GM12891 (cell line): Measurements from ENCODE around the gene MFSD11.
"Not testable (repeated sequence)": the region's sequence is repeated elsewhere in the genome, so short reads cannot be mapped to it uniquely, and the experiment has no call there.

ENCODE experiments used
- DNase-seq: peaks from one replicate; pipeline ENCODE4 v3.0.0; 2011; ENCODE audit warnings: low spot score; ENCODE audit not compliant: insufficient read length
- FAIRE-seq: peaks from 2 replicates; lab custom pipeline; 2011; peaks lifted over from hg19 to GRCh38; lab: Jason Lieb, UNC
- PAX5 ChIP-seq: IDR thresholded peaks from 2 replicates; pipeline ENCODE4 v1.6.1; 2011; ENCODE audit warnings: low read length, moderate library complexity, mild to moderate bottlenecking; ENCODE audit not compliant: insufficient read depth, severe bottlenecking
- POLR2A ChIP-seq: IDR thresholded peaks from 2 replicates; pipeline ENCODE4 v1.6.1; 2011; ENCODE audit warnings: low read depth, low read length, control low read depth
- POLR2AphosphoS5 ChIP-seq: IDR thresholded peaks from 2 replicates; pipeline ENCODE4 v1.6.1; 2011; ENCODE audit warnings: low read depth, low read length, control low read depth
- POU2F2 ChIP-seq: IDR thresholded peaks from 2 replicates; pipeline ENCODE4 v1.6.1; 2011; ENCODE audit warnings: low read depth, mild to moderate bottlenecking, control low read depth, low read length, moderate library complexity
- SPI1 ChIP-seq: IDR thresholded peaks from 2 replicates; pipeline ENCODE4 v1.6.1; 2011; ENCODE audit warnings: low read depth, low read length, control low read depth
- TAF1 ChIP-seq: IDR thresholded peaks from 2 replicates; pipeline ENCODE4 v1.6.1; 2011; ENCODE audit warnings: low read depth, low read length, control low read depth

MFSD11 gene

DNA sequence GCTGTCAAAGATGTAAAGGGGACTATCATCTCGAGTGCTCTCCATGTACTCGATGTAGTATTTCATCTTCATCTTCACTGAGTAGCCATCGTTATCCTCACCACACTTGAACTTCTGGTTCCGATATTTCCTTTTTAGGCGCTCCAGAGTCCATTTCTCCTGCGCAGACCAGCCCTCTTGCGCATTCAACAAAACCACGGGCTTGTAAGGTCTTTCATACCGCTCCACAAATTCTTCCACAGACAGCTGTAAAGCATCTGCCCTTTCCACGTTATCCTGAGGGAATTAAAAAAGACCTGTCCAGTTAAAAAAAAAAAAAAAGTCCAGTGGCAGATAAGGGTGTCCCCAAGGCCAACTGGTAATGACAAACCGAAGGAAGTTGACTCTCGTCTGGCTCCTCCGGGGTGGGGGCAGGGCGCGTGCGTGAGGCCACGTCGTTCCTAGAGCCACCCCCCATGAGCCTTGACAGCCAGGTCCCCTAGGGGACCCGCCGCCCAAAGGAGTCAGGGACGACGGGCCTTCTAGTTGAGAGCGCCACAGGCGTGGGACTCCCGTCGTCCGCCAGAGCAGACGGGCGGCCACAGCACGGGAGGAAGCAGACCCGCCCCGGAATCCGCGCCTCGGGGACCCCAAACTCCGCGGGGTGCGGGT is 12.2 kb upstream of the MFSD11 start:
- TF ChIP-seq PAX5 = no peak
- TF ChIP-seq POLR2A = peak; percentile 16; the same call in 1 of the 2 replicates
- no peak for TF ChIP-seq SPI1
- FAIRE-seq (peak; percentile 83), DNase-seq (peak; percentile 47)

DNA sequence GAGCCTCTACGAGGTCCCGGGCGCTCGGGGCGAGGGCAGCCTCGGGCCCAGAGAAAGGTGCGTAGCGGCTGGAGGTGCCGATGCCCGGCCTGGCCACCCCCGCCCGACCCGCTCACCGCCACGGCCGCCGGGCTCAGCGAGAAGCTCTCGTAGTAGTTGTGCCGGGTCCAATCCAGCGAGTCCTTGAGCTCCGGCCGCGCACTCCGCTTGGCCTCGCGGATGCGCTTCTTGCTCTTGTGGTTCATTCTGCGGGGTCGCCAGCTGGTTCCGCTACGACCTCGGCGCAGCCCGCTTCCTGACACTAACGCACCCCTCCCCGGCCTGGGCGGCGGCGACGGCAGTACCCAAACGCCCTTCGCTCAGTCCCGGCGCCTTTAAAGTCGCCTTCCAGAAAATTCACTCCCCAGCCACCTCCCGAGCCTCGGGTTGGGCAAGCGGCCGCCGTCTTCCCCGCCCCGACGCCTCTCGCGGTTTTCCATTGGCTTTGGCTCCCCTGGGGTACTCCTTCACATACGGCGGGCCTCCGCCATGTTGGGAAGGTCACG is 11.6 kb upstream of the MFSD11 start, which contains the start of gene JMJD6:
TSS of gene JMJD6 (minus strand) at position 376 of the 545 bp plus-strand sequence. CDS start at position 245, 131 bp downstream.
- peak; percentile 92 for DNase-seq
- TF ChIP-seq PAX5 = no peak
- TF ChIP-seq POLR2A = peak; percentile 77
- peak; percentile 46 for TF ChIP-seq TAF1
- TF ChIP-seq POLR2AphosphoS5 = peak; percentile 72; the same call in 1 of the 2 replicates
- TF ChIP-seq POU2F2 = no peak
- peak; percentile 78 for FAIRE-seq

GRCh38 chr17:76726776-76727718 is 10.9 kb upstream of the MFSD11 start, which contains the start of gene METTL23:
Gene METTL23, plus strand, starts transcription at chr17:76726839. Its CDS starts 2,872 bp downstream, at chr17:76729711.
- TF ChIP-seq POLR2AphosphoS5 (peak; percentile 86), POLR2A (peak; percentile 28; the same call in 1 of the 2 replicates), PAX5 (no peak)
- DNase-seq = peak; percentile 66
- peak; percentile 69 for FAIRE-seq

DNA sequence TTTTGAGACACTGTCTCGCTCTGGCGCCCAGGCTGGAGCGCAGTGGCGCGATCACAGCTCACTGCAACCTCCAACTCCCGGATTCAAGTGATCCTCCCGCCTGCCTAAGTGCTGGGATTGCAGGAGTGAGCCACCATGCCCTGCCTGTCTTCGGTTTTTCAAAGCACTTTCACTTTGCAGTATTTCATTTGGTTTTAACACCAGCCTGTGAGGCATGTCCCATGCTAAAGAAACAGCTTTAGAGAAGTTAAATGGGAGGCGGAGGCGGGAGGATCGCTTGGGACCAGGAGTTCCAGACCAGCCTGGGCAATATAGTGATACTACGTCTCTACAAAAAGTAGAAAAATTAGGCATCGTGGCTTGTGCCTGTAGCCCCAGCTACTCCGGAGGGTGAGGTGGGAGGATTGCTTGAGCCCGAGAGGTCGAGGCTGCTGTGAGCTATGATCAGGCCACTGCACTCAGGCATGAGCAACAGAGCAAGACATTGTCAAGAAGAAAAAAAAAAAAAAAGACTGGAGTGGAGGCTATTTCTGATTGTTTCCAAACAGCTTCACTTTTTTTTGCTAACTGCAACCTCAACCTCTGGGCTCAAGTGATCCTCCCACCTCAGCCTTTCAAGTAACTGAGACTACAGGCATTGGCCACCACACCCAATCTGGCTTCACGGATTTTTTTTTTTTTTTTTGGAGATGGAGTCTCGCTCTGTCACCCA is 10.0 kb upstream of the MFSD11 start:
- no peak for DNase-seq
- TF ChIP-seq SPI1 (no peak), POU2F2 (no peak), POLR2AphosphoS5 (no peak), POLR2A (no peak), PAX5 (no peak), TAF1 (no peak)
- peak; percentile 75 for FAIRE-seq

DNA sequence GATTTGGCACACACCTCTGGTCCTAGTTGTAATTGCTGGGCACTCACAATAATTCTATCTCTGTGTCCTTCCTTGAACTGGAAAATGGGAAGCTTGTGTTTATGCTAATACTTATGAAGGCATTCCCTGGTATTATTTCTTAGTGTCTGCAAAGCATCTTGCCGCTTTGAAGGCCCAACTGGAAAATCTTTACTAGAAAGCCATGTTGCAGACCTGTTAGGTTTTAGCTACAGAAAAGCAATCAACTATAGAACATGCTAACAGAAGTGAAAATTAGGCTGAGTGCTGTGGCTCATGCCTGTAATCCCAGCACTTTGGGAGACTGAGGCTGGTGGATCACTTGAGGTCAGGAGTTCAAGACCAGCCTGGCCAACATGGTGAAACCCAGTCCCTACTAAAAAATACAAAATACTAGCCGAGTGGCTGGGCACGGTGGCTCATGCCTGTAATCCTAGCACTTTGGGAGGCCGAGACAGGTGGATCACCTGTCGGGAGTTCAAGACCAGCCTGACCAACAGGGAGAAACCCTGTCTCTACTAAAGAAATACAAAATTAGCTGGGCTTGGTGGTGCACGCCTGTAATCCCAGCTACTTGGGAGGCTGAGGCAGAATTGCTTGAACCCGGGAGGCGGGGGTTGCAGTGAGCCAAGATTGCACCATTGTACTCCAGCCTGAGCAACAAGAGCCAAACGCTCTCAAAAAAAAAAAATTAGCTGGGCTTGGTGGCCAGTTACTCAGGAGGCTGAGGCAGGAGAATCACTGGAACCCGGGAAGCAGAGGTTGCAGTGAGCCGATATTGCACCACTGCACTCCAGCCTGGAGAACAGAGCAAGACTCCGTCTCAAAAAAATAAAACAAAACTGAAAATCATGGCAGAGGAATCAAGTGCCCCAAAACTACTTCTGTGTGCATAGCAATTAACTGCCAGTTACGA is 5.9 kb upstream of the MFSD11 start:
- not testable (repeated sequence) for FAIRE-seq, DNase-seq
- peak; percentile 55; the same call in 1 of the 2 replicates for TF ChIP-seq POLR2AphosphoS5

DNA sequence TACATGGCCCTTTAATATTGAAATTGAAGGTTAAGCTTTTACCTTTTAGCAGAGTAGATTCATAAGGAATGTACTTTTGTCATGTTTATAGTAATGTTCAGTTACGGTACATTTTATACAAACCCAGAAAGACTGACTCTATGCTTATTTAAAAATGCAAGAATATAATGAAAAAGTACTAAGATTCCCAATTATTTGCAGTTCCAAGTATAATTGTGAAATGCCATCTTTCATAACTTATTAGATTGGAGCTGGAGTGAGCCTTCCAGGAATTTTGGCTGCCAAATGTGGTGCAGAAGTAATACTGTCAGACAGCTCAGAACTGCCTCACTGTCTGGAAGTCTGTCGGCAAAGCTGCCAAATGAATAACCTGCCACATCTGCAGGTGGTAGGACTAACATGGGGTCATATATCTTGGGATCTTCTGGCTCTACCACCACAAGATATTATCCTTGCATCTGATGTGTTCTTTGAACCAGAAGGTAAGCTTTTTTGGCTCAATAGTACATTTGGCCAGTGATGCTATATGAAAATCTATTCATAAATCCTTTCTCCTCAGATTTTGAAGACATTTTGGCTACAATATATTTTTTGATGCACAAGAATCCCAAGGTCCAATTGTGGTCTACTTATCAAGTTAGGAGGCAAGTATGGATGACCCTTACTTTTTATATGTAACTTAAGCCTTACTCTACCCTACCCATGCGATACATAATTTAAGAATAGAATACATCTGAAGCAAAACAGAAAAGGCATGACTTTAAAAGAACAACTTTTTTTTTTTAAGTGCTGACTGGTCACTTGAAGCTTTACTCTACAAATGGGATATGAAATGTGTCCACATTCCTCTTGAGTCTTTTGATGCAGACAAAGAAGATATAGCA is 4.9 kb upstream of the MFSD11 start:
- no peak for FAIRE-seq

DNA sequence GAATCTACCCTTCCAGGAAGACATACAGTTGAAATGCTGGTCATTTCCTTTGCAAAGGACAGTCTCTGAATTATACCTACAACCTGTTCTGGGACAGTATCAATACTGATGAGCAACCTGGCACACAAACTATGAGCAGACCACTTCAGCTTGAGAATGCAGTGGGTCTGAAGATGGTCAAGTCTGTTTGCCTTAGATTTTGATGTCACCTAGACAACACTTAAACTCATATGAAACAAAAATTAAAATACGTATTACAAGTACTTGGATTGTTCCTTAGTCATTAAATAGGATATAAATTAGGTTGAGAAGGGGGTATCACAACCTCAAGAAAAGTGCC is 4.3 kb upstream of the MFSD11 start:
- DNase-seq (no peak), FAIRE-seq (no peak)
- TF ChIP-seq PAX5 (no peak), POLR2AphosphoS5 (no peak), POLR2A (peak; percentile 71; the same call in 1 of the 2 replicates), TAF1 (no peak)

More for the DNA sequence above, 4.9 kb upstream of the MFSD11 start:
- TF ChIP-seq POLR2AphosphoS5 = peak; percentile 84
- TF ChIP-seq POLR2A = peak; percentile 83
- TF ChIP-seq SPI1 = no peak
- TF ChIP-seq POU2F2 = 0 out of 2 replicates have a peak, but pooled peaks have one; percentile 42
- no peak for DNase-seq
